H1 (cell line): ENCODE data around the gene CDH6. TPM values are rescaled to one million over a fixed set of nuclear protein-coding genes. Genes with fewer than 3 reads are reported as not detected.

ENCODE experiments used
- CTCF ChIA-PET: fragments of 300-600 bp; sonication (Branson Sonifier 250); formaldehyde crosslinking; loops from one replicate; lab custom pipeline; 2021; ENCODE audit not compliant: partially characterized antibody; lab: Charles Lee
- POLR2A ChIA-PET: fragments of 300-600 bp; sonication (Branson Sonifier 250); formaldehyde crosslinking; loops from one replicate; lab custom pipeline; 2021; ENCODE audit warnings: inconsistent platforms; ENCODE audit not compliant: partially characterized antibody; lab: Charles Lee
- DNase-seq, 2 experiments: peaks; one replicate each; pipeline versions ENCODE4 v3.0.0 to v3.0.0-alpha.2; 2010 to 2022; ENCODE audit warnings: low spot score in 2 of 2, low read depth in 1 of 2, mixed read lengths in 1 of 2
- FAIRE-seq: peaks from 2 replicates; lab custom pipeline; 2011; peaks lifted over from hg19 to GRCh38; lab: Jason Lieb, UNC
- H2AFZ ChIP-seq: 2 replicates; pipeline ENCODE4 v1.8.1; 2012; ENCODE audit warnings: low read length, inconsistent platforms
- H2AK5ac ChIP-seq: 2 replicates; pipeline ENCODE4 v1.6.1; 2013; ENCODE audit warnings: low read depth, low read length
- H2BK120ac ChIP-seq: replicated peaks from 2 replicates; pipeline ENCODE3; 2013; ENCODE audit warnings: low read depth, low read length, inconsistent platforms
- H2BK12ac ChIP-seq: 2 replicates; pipeline ENCODE4 v1.6.1; 2013; ENCODE audit warnings: low read depth, low read length
- H2BK15ac ChIP-seq: 2 replicates; pipeline ENCODE4 v1.6.1; 2013; ENCODE audit warnings: low read length
- H2BK20ac ChIP-seq: 2 replicates; pipeline ENCODE4 v1.6.1; 2013; ENCODE audit warnings: low read length
- H2BK5ac ChIP-seq: 2 replicates; pipeline ENCODE4 v1.6.1; 2013; ENCODE audit warnings: low read depth, low read length
- H3K14ac ChIP-seq: 2 replicates; pipeline ENCODE4 v1.6.1; 2013; ENCODE audit warnings: inconsistent platforms; ENCODE audit not compliant: insufficient read length
- H3K18ac ChIP-seq: 2 replicates; pipeline ENCODE4 v1.6.1; 2013; ENCODE audit warnings: low read length; ENCODE audit errors: extremely low read depth
- H3K23ac ChIP-seq: 2 replicates; pipeline ENCODE4 v1.6.1; 2013; ENCODE audit warnings: inconsistent platforms; ENCODE audit not compliant: insufficient read length
- H3K23me2 ChIP-seq: 2 replicates; pipeline ENCODE4 v1.6.1; 2013; ENCODE audit warnings: low read depth, low read length
- H3K27ac ChIP-seq: 2 replicates; pipeline ENCODE4 v1.6.1; 2011; ENCODE audit warnings: low read depth, low read length, inconsistent platforms
- H3K27me3 ChIP-seq, 4 experiments: replicated peaks in 1 of 4; 1 replicate in 1 of 4; 2 replicates in 3 of 4; pipeline versions ENCODE4 v1.6.1 to v1.8.1; 2011 to 2013; ENCODE audit warnings: low read length in 3 of 4, mild to moderate bottlenecking in 3 of 4, inconsistent platforms in 2 of 4, mixed read lengths in 2 of 4, moderate library complexity in 1 of 4; ENCODE audit not compliant: control insufficient read depth in 3 of 4, insufficient read depth in 3 of 4; ENCODE audit errors: extremely low read depth in 1 of 4
- H3K36me3 ChIP-seq, 4 experiments: 2 replicates each; pipeline versions ENCODE4 v1.6.1 to v1.8.1; 2011 to 2013; ENCODE audit warnings: mild to moderate bottlenecking in 4 of 4, low read length in 3 of 4, moderate library complexity in 2 of 4, control low read depth in 1 of 4, inconsistent platforms in 1 of 4; ENCODE audit not compliant: insufficient read depth in 4 of 4, control insufficient read depth in 2 of 4
- H3K4ac ChIP-seq: replicated peaks from 2 replicates; pipeline ENCODE3; 2013; ENCODE audit warnings: low read length, low read depth, mixed read lengths, inconsistent platforms; ENCODE audit not compliant: insufficient read length
- H3K4me1 ChIP-seq, 4 experiments: replicated peaks in 1 of 4; 1 replicate in 1 of 4; 2 replicates in 3 of 4; pipeline versions ENCODE4 v1.6.1 to v1.8.1; 2011 to 2013; ENCODE audit warnings: low read length in 3 of 4, inconsistent platforms in 2 of 4, mixed read lengths in 1 of 4; ENCODE audit not compliant: insufficient read depth in 4 of 4, control insufficient read depth in 3 of 4
- H3K4me2 ChIP-seq, 2 experiments: 2 replicates each; pipeline versions ENCODE4 v1.6.1 to v1.8.1; 2011 to 2013; ENCODE audit warnings: low read depth in 2 of 2, low read length in 2 of 2, control low read depth in 1 of 2, inconsistent platforms in 1 of 2, mild to moderate bottlenecking in 1 of 2; ENCODE audit not compliant: insufficient read depth in 1 of 2
- H3K4me3 ChIP-seq, 4 experiments: fragments of 200-600, 300-600 bp in 1 of 4; sonication (generic), shearing (Covaris generic), sonication (Bioruptor Twin) in 1 of 4; 2 replicates each; pipeline versions ENCODE4 v1.5.1 to v1.8.1; 2011 to 2016; ENCODE audit warnings: low read length in 4 of 4, low read depth in 3 of 4, control low read depth in 2 of 4, inconsistent platforms in 2 of 4, mild to moderate bottlenecking in 2 of 4, mixed read lengths in 1 of 4, moderate library complexity in 1 of 4; ENCODE audit not compliant: insufficient read depth in 2 of 4; ENCODE audit errors: extremely low read depth in 1 of 4
- H3K56ac ChIP-seq: replicated peaks from 2 replicates; pipeline ENCODE3; 2013; ENCODE audit warnings: low read depth, mild to moderate bottlenecking, mixed read lengths, low read length, inconsistent platforms; ENCODE audit not compliant: insufficient read length
- H3K79me1 ChIP-seq: 2 replicates; pipeline ENCODE4 v1.6.1; 2013; ENCODE audit warnings: low read depth, low read length, control low read depth
- H3K79me2 ChIP-seq, 2 experiments: 2 replicates each; pipeline versions ENCODE4 v1.6.1 to v1.8.1; 2012 to 2013; ENCODE audit warnings: low read length in 2 of 2, mild to moderate bottlenecking in 2 of 2, inconsistent platforms in 1 of 2; ENCODE audit not compliant: insufficient read depth in 2 of 2, control insufficient read depth in 1 of 2
- H3K9ac ChIP-seq, 4 experiments: replicated peaks in 1 of 4; 1 replicate in 1 of 4; 2 replicates in 3 of 4; pipeline versions ENCODE4 v1.6.1 to v1.8.1; 2011 to 2013; ENCODE audit warnings: low read depth in 3 of 4, low read length in 3 of 4, control low read depth in 2 of 4, mild to moderate bottlenecking in 2 of 4, moderate library complexity in 2 of 4, inconsistent platforms in 1 of 4; ENCODE audit errors: extremely low read depth in 1 of 4
- H3K9me3 ChIP-seq, 2 experiments: 2 replicates each; pipeline versions ENCODE4 v1.6.1 to v1.8.1; 2012 to 2013; ENCODE audit warnings: mild to moderate bottlenecking in 2 of 2, moderate library complexity in 2 of 2, control low read depth in 1 of 2, inconsistent platforms in 1 of 2, low read depth in 1 of 2, low read length in 1 of 2, mixed read lengths in 1 of 2; ENCODE audit not compliant: insufficient read depth in 2 of 2
- H4K20me1 ChIP-seq, 2 experiments: replicated peaks in 1 of 2; 2 replicates each; pipeline versions ENCODE3 to v1.8.1; 2011 to 2013; ENCODE audit warnings: inconsistent platforms in 2 of 2, low read length in 2 of 2, mild to moderate bottlenecking in 1 of 2; ENCODE audit not compliant: insufficient read depth in 2 of 2, control insufficient read depth in 1 of 2
- H4K5ac ChIP-seq: 2 replicates; pipeline ENCODE4 v1.6.1; 2013; ENCODE audit warnings: low read length, low read depth, mixed read lengths, inconsistent platforms; ENCODE audit not compliant: insufficient read length
- H4K8ac ChIP-seq: 2 replicates; pipeline ENCODE4 v1.8.0; 2013; ENCODE audit warnings: mild to moderate bottlenecking, moderate library complexity, low read length, inconsistent platforms; ENCODE audit not compliant: insufficient read depth; ENCODE audit errors: extremely low read depth
- H4K91ac ChIP-seq: replicated peaks from 2 replicates; pipeline ENCODE3; 2013; ENCODE audit warnings: low read length, mixed read lengths, inconsistent platforms; ENCODE audit not compliant: insufficient read length
- ASH2L ChIP-seq: fragments of 200-600, 300-600 bp; sonication (generic); IDR thresholded peaks from one replicate; pipeline ENCODE4 v1.7.1; 2017; ENCODE audit warnings: low read length
- BCL11A ChIP-seq, 2 experiments: IDR thresholded peaks; one replicate each; pipeline ENCODE4 v1.6.1; 2011; ENCODE audit warnings: low read depth in 2 of 2, low read length in 2 of 2, mild to moderate bottlenecking in 2 of 2
- CBX5 ChIP-seq: fragments of 300-800, 300-1000 bp; sonication (generic); IDR thresholded peaks from 2 replicates; pipeline ENCODE4 v1.7.1; 2016; ENCODE audit warnings: antibody characterized with exemption, low read length, low read depth
- CHD1 ChIP-seq: IDR thresholded peaks from 2 replicates; pipeline ENCODE4 v1.6.1; 2012; ENCODE audit warnings: low read depth, low read length, improper control_type of control experiment
- CREB1 ChIP-seq: IDR thresholded peaks from 2 replicates; pipeline ENCODE4 v1.6.1; 2012; ENCODE audit warnings: inconsistent platforms
- CTBP2 ChIP-seq: IDR thresholded peaks from 2 replicates; pipeline ENCODE4 v1.7.0; 2011; ENCODE audit warnings: borderline replicate concordance, mild to moderate bottlenecking, moderate library complexity, mixed read lengths, low read length; ENCODE audit not compliant: insufficient read depth, insufficient read length
- GTF2F1 ChIP-seq: IDR thresholded peaks from 2 replicates; pipeline ENCODE4 v1.6.1; 2012; ENCODE audit warnings: low read depth, low read length, improper control_type of control experiment, borderline replicate concordance
- RAD21 ChIP-seq, 2 experiments: IDR thresholded peaks in 1 of 2; conservative IDR thresholded peaks in 1 of 2; 2 replicates each; pipeline ENCODE4 v1.6.1; 2011; ENCODE audit warnings: low read depth in 2 of 2, low read length in 2 of 2, improper control_type of control experiment in 1 of 2, inconsistent platforms in 1 of 2, mild to moderate bottlenecking in 1 of 2, moderate library complexity in 1 of 2
- RFX5 ChIP-seq: IDR thresholded peaks from 2 replicates; pipeline ENCODE4 v1.6.1; 2011; ENCODE audit warnings: low read depth, low read length, improper control_type of control experiment, borderline replicate concordance
- RXRA ChIP-seq: IDR thresholded peaks from 2 replicates; pipeline ENCODE4 v1.6.1; 2011; ENCODE audit warnings: low read depth, mild to moderate bottlenecking, low read length, moderate library complexity; ENCODE audit not compliant: insufficient read depth
- SIN3A ChIP-seq, 2 experiments: IDR thresholded peaks in 1 of 2; conservative IDR thresholded peaks in 1 of 2; 2 replicates each; pipeline ENCODE4 v1.6.1; 2011 to 2012; ENCODE audit warnings: low read length in 2 of 2, improper control_type of control experiment in 1 of 2, low read depth in 1 of 2, mild to moderate bottlenecking in 1 of 2
- TBP ChIP-seq: IDR thresholded peaks from 2 replicates; pipeline ENCODE4 v1.6.1; 2011; ENCODE audit warnings: low read depth, low read length, improper control_type of control experiment
- TCF12 ChIP-seq: IDR thresholded peaks from 2 replicates; pipeline ENCODE4 v1.6.1; 2011; ENCODE audit warnings: low read depth, mild to moderate bottlenecking, low read length
- ZNF274 ChIP-seq: IDR thresholded peaks from 2 replicates; pipeline ENCODE4 v1.7.0; 2012; ENCODE audit warnings: low read length, borderline replicate concordance; ENCODE audit errors: extremely low read depth
- WGBS, 2 experiments: shearing (Covaris generic) in 1 of 2; methylation state at CpG; one replicate each; pipeline versions ENCODE4 v1.1.6 to v1.1.7; 2013 to 2015; ENCODE audit warnings: low lambda C conversion rate in 2 of 2, mixed read lengths in 2 of 2, inconsistent platforms in 1 of 2, low coverage in 1 of 2, missing lambda C conversion rate in 1 of 2; ENCODE audit not compliant: insufficient replicate concordance in 2 of 2, insufficient coverage in 1 of 2, insufficient read length in 1 of 2; ENCODE audit errors: extremely low coverage in 1 of 2, missing lambda C conversion rate in 1 of 2; 5-methylcytosine and 5-hydroxymethylcytosine counted together
- polyA plus RNA-seq, 7 experiments: library from polyadenylated mRNA; depleted of rRNA in 3 of 7; stranded (reverse) in 5 of 7; unstranded in 2 of 7; fragments of >200 nt in 5 of 7; fragments of 200-250 nt in 2 of 7; gene quantifications; 1 replicate in 5 of 7; 2 replicates in 1 of 7; 4 replicates in 1 of 7; pipeline versions ENCODE4 v1.2.1 to v1.2.3, GENCODE V29; 2011 to 2013; ENCODE audit warnings: missing spikeins in 2 of 7, mixed read lengths in 2 of 7
- total RNA-seq: library from RNA; stranded (reverse); fragmentation: NEBNext Ultra II Directional; extraction: Animal tissue kit (Norgen Biotek cat#: 25700); gene quantifications from 2 replicates; pipeline ENCODE4 v1.2.1, GENCODE V29; 2021

CDH6 gene
- total and polyA plus RNA-seq, 2 of the 8 experiments (the other 6 are each of a cell fraction or from before 2014, with no cell fraction given), result 1.4 to 1.9 TPM

DNA sequence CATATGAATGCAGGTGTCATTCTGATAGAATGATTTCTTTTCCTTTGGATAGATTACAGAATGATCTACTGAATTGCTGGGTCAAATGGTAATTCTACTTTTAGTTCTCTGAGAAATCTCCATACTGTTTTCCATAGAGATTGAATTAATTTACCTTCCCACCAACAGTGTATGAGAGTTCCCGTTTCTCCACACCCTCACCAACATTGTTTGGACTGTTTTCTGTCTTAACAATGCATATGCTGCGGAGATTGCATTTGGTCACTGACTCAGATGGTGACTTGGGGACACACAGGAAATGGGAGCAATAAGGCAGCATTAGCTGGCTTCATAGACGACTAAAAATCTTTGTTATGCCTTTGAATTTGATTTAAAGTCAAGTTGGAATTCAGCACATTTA, 95.9 kb downstream of the CDH6 start:
- no peak overlapping the region for H3K4me2 ChIP-seq
- no peak for DNase-seq
- H2AFZ ChIP-seq, result no peak overlapping the region; the same call in 1 of the 2 replicates
- no peaks in the 10 kb centered on the region for H4K20me1 ChIP-seq
- no peaks in the 10 kb centered on the region; the same call in 1 of the 2 replicates for H3K23me2 ChIP-seq
- peaks cover 0 to 5% (median 0%) of the 10 kb centered on the region in 4 experiments; a peak in 1 of 7 replicates for H3K4me1 ChIP-seq
- no peak overlapping the region for H3K23ac ChIP-seq
- H2BK20ac ChIP-seq, result no peak overlapping the region
- no peak overlapping the region for H3K14ac ChIP-seq
- H2BK12ac ChIP-seq, result no peak overlapping the region
- ChIA-PET POLR2A (no interaction called here), CTCF (interaction anchor here (1.2 to 2.8 kb wide), 2 partner anchors 11 to 19 kb away, joined by 3 to 12 read pairs; no protein-coding TSS in a partner anchor)
- no peaks in the 10 kb centered on the region for H3K79me2 ChIP-seq
- no peak overlapping the region for H3K4ac ChIP-seq
- no peak overlapping the region for H2BK120ac ChIP-seq
- H3K27ac ChIP-seq, result no peak overlapping the region
- H4K91ac ChIP-seq, result no peak overlapping the region
- no peak overlapping the region for H4K5ac ChIP-seq
- H3K27me3 ChIP-seq, result no peaks in the 10 kb centered on the region
- no peak overlapping the region for H4K8ac ChIP-seq
- H3K56ac ChIP-seq, result no peak overlapping the region
- no peak overlapping the region for H2AK5ac ChIP-seq
- H3K18ac ChIP-seq, result no peak overlapping the region
- H2BK5ac ChIP-seq, result no peak overlapping the region
- no peaks in the 10 kb centered on the region for H3K79me1 ChIP-seq
- H3K4me3 ChIP-seq, result no peak overlapping the region
- no peak for FAIRE-seq
- H3K36me3 ChIP-seq, result no peaks in the 10 kb centered on the region
- no peak overlapping the region for H3K9ac ChIP-seq
- H3K9me3 ChIP-seq, result no peaks in the 10 kb centered on the region
- no peak overlapping the region for H2BK15ac ChIP-seq
- WGBS, 2 experiments, result 76% methylated on average over 3 of the region's 3 CpGs; no CpG with 5 or more reads in 1 of the 2 experiments
- TF ChIP-seq TBP (no peak), RXRA (no peak), ASH2L (no peak), SIN3A (conservative IDR thresholded peaks at IDR 0.05 in 1 of 2, IDR thresholded peaks at IDR 0.05 in 1 of 2; ENCODE audit: low read depth in 1 of 2, low read length in 2 of 2) (no peak), CTBP2 (no peak), BCL11A (IDR thresholded peaks at IDR 0.05; ENCODE audit: low read depth in 2 of 2, low read length in 2 of 2) (no peak), RAD21 (IDR thresholded peaks at IDR 0.05 in 1 of 2, conservative IDR thresholded peaks at IDR 0.05 in 1 of 2; ENCODE audit: low read depth in 2 of 2, low read length in 2 of 2) (no peak), CBX5 (no peak), GTF2F1 (no peak), CREB1 (no peak), RFX5 (no peak), CHD1 (no peak), TCF12 (no peak), ZNF274 (no peak)
